Islet precursor cell (in vitro differentiated cells): ENCODE data around the gene ASIC1.
"Not testable (repeated sequence)": the region's sequence is repeated elsewhere in the genome, so short reads cannot be mapped to it uniquely, and the experiment has no call there.

Source experiments
- DNase-seq: peaks from one replicate; pipeline ENCODE4 v3.0.0-alpha.2; 2018

The ASIC1 gene

GRCh38 chr12:50057000-50057841 is at the start of gene ASIC1:
TSS of gene ASIC1 (plus strand) at chr12:50057596. CDS start at chr12:50058767, 1,171 bp downstream.
- DNase-seq: peak; percentile 92

- no peak for DNase-seq
Measured at GRCh38 chr12:50013361-50014147, 43.8 kb upstream of the ASIC1 start.

DNA sequence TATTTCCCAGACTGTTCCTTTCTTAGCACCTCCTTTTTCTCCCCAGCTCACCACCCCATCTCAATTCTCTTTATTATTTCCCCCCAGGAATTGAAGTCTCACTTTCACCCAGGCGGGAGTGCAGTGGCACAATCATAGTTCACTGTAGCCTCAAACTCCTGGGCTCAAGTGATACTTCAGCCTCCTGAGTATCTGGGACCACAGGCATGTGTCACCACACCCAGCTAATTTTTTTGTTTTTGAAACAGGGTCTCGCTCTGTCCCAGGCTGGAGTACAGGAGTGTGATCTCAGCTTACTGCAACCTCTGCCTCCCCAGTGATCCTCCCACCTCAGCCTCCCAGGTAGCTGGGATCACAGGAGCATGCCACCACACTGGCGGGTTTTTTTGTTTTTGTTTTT is 43.1 kb upstream of the ASIC1 start:
- no peak for DNase-seq

- DNase-seq: no peak
Measured at GRCh38 chr12:50016501-50017475, 40.6 kb upstream of the ASIC1 start.

DNA sequence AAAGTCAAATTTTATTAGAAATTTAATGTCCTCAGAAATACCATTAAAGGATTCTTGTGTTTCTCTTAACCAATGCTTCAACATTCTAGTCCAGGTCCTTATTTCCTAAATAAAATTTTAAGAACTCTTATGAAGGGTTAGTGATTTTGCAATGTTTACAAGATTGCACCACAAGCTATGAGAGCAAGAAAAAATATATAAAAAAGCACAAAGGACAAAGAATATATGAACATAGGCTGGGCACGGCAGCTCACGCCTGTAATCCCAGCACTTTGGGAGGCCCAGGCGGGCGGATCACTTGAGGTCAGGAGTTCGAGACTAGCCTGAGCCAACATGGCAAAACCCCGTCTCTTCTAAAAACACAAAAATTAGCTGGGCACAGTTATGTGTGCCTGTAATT is 39.8 kb upstream of the ASIC1 start:
- no peak for DNase-seq

DNA sequence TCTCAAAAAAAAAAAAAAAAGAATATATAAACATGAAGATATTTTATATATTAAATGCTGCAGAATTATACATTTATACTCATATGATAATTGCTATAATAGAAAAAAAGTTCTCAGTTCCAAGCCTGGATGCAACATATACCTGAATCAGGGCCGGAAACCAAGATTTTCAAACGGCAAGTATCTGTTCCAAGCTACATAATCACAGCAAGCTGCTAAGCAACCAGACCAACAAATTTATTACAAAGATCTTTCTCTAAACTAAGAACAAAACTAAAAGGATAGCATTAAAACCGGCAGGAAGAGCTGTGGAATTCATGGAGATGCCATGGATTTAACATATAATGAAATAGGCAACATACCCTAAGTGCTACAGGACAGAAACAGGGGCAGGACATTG is 39.2 kb upstream of the ASIC1 start:
- DNase-seq: no peak

DNA sequence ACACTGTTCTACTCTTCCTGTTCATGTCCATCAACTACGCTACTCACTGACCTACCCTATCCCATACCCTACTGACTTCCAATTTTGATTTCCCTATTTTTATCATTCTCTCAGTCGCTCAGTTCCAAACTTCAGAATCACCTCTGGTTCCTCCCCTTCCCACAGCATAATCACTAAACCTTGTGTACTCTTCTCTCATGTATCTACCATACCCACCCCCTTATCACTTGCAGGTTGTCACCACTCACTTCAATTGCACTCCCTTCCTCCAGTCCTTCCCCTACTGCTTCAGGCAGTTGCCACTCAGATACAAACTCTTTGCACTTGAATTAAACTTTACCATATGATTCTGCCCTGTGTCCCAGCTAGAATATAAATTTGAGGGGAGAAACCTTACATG is 38.4 kb upstream of the ASIC1 start:
- DNase-seq: no peak

- DNase-seq: no peak
Measured at GRCh38 chr12:50019524-50019923, 37.9 kb upstream of the ASIC1 start.

DNA sequence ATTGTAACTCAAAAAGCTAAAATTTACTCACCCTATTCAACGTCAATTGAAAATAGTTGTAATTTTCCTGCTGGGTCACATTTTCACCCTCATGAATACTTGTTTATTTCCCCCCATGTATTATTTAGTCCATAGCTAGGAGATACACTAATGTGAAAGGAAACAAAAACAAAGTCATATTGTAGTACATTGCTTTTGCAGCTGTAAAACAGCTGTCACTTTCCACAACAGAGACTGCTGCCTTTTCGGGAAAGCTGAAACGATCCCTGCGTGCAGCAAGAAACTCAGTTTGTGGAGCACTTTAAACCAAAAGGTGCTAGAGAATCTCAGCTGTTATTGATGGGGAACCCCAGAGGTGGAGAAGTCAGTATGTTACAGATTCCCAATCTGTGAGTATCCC is 36.4 kb upstream of the ASIC1 start:
- no peak for DNase-seq

DNA sequence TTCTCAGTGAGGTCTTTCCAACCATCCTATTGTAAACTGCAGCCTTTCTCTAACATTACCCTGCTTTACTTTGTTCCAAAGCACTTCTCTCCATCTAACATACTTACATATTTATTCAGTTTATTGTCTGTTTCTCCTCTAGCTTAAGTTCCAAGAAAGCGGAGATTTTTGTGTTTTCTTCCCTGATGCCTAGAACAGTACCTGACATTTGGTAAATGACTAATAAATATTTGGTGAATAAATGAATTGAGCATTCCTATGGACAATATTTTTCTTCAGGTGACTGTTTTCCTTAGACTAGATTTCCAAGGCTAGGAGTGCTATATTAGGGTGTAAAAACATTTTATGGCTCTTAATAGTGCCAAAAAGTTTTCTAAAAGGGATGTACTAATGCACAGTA is 34.5 kb upstream of the ASIC1 start:
- DNase-seq: no peak

DNA sequence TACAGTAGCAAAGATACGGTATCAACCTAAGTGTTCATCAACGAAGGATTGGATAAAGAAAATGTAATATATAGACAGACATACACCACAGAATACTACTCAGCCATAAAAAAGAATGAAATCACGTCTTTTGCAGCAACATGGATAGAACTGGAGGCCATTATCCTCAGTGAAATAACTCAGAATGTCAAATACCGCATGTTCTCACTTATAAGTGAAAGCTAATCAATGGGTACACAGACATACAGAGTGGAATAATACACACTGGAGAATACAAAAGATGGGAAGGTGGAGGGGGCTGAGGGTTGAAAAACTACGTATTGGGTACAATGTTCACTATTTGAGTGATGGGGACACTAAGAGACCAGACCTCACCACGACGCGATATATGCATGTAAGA is 33.2 kb upstream of the ASIC1 start:
- no peak for DNase-seq

- no peak for DNase-seq
Measured at GRCh38 chr12:50024805-50025186, 32.6 kb upstream of the ASIC1 start.

- peak; percentile 99 for DNase-seq
Measured at GRCh38 chr12:50025187-50026059, 32.0 kb upstream of the ASIC1 start, which contains the start of gene RACGAP1. TSS of gene RACGAP1 (minus strand) at chr12:50025494. CDS start at chr12:50016715, 8,779 bp downstream.

DNA sequence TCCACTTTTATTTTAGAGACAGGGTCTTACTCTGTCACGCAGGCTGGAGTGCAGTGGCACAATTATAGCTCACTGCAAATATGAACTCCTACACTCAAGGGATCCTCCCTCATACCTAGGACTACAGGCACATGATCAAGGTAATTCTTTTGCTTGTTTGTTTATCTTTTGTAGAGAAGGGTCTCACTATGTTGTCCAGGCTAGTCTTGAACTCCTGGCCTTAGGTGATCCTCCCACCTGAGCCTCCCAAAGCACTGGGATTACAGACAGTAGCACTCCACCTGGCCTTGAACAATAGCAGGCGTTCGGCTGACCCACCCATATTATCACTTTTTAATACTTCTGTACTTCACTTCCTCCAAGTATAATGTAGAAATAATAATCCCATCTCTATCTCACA is 30.7 kb upstream of the ASIC1 start:
- DNase-seq: no peak

GRCh38 chr12:50030449-50030848 is 26.9 kb upstream of the ASIC1 start:
- DNase-seq: not testable (repeated sequence)

- DNase-seq: no peak
Measured at GRCh38 chr12:50032515-50032853, 24.9 kb upstream of the ASIC1 start.

- peak; percentile 72 for DNase-seq
Measured at GRCh38 chr12:50032854-50033581, 24.4 kb upstream of the ASIC1 start.

DNA sequence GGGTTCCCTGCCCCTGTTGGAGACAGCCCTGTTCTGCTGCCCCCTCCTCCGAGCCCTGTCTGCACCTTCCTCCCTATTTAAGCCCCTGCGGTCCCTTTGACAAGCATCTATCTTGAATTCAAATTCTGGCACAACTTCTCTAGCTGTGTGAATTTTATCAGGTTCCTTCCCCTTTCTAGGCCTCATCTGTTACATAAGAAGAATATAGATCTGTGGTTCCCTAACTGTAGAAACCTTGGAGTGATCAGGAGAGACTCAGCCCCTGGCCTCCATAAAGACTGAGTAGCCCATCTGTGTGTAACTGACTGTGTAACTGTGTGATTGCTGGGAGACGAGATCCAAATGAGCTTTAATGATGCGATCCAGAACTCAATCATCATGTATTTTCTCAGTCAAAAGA is 19.1 kb upstream of the ASIC1 start:
- DNase-seq: no peak

GRCh38 chr12:50039151-50039835 is 18.1 kb upstream of the ASIC1 start:
- DNase-seq: peak; percentile 98

DNA sequence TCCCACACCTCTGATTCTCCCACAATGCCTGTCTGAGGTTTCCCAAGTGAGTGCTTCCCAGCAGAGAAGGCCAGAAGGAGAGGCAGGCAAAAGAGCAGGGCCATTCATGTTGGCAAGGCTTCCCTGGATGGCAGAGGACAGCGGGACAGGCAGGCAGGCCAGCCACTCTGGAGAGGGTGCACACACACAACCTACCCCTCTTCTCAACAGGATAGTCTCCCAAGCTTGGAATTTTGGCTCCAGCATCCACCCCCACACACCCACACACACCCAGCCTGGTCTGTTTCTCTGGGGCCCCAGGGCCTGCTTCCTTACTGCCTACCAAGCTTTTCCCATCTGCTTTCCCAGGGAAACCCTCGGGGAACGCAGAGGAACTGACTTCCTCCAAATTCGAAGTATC is 16.7 kb upstream of the ASIC1 start:
- peak; percentile 54 for DNase-seq
